Activated naive CD4-positive, alpha-beta T cell treated with anti-CD3 and anti-CD28 coated beads, Interleukin-2, amount 50 U/mL, for 72 hours (primary cell): ENCODE measurements around the gene KLHL6. TPM values are rescaled to one million over a fixed set of nuclear protein-coding genes. Genes with fewer than 3 reads are reported as not detected.
"Not testable (repeated sequence)": the region's sequence is repeated elsewhere in the genome, so short reads cannot be mapped to it uniquely, and the experiment has no call there.

Source experiments
- ATAC-seq, 2 donors: fragments of 150-1000 bp; cut with Tn5 transposase; 2 replicates each; pipeline ENCODE4 v1.10.0; 2021; ENCODE audit warnings: mild to moderate bottlenecking in 2 of 2, moderate library complexity in 2 of 2
- DNase-seq, 2 donors: peaks; one replicate each; pipeline ENCODE4 v3.0.0; 2021 to 2022; ENCODE audit warnings: low spot score in 2 of 2
- H3K27ac Mint-ChIP-seq, 2 donors: one replicate each; pipeline ENCODE4 v1.8.0; 2022; ENCODE audit warnings: mild to moderate bottlenecking in 2 of 2, mixed read lengths in 2 of 2
- H3K36me3 Mint-ChIP-seq, 2 donors: one replicate each; pipeline ENCODE4 v1.8.0; 2022; ENCODE audit warnings: mixed read lengths in 2 of 2
- H3K9me3 Mint-ChIP-seq, 2 donors: one replicate each; pipeline ENCODE4 v1.8.0; 2022; ENCODE audit warnings: mixed read lengths in 2 of 2
- total RNA-seq, 2 donors: library from RNA; stranded (reverse); gene quantifications; one replicate each; pipeline ENCODE4 v1.2.3, GENCODE V29; 2022

The KLHL6 gene
- total RNA-seq, 2 donors from 2014 or later: 47.0 to 72.9 TPM

DNA sequence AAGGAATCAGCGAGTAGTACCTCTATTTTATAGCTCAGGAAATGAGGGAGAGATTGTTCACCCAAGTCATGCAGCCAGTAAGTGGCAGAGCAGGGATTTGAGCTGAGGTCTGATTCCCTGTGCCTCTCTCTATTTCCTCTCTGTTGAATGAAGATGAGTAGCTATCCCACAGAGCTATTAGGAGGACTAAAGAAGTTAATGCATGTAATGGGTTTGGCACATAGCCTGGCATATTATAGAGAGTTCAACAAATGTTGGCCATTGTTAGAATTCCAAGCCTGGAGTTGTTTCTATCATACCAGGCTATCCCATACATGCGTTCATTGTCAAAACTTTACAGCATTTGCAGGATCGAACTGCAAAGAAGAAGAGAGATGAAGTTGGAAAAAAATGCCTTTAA, 21.8 kb upstream of the KLHL6 start:
- Mint-ChIP-seq H3K36me3 (no peaks in the 10 kb centered on the region), H3K9me3 (no peaks in the 10 kb centered on the region), H3K27ac (no peak overlapping the region)
- DNase-seq (no peak), ATAC-seq (no peak)

DNA sequence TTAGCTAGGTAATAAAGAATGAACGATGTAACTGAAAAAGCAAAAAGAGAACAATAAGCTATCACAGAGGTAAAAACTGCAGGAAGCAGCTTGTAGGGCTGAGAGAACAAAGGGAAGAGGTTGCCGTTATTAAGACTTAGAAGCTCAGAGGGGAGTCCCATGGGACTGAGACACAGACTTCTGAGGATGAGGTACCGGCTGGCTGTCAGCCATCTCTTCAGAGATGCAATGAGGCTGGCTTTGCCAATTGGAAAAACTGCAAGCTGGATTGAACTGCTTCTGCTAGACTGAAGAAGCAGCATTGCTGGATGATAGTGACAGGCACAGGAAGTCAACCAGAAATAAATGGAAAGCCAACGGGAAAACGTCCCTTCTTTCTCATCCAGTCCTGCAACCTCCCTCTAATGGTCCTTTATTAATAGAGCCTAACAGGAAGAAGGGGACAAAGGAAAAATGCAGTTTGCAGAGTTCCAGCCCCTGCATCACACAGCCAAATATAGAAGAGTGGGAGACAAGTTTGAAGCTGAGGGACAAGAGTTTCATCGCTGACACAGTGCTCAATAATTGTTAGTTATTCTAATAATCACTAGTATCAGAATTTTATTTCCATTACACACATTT, 21.1 kb upstream of the KLHL6 start:
- no peak for DNase-seq
- ATAC-seq: no peak
- no peaks in the 10 kb centered on the region for H3K9me3 Mint-ChIP-seq
- no peak overlapping the region for H3K27ac Mint-ChIP-seq
- H3K36me3 Mint-ChIP-seq: no peaks in the 10 kb centered on the region

GRCh38 chr3:183572935-183573334, 17.4 kb upstream of the KLHL6 start:
- no peaks in the 10 kb centered on the region for H3K36me3 Mint-ChIP-seq
- H3K27ac Mint-ChIP-seq: no peak overlapping the region
- H3K9me3 Mint-ChIP-seq: no peaks in the 10 kb centered on the region
- DNase-seq (no peak), ATAC-seq (no peak)

DNA sequence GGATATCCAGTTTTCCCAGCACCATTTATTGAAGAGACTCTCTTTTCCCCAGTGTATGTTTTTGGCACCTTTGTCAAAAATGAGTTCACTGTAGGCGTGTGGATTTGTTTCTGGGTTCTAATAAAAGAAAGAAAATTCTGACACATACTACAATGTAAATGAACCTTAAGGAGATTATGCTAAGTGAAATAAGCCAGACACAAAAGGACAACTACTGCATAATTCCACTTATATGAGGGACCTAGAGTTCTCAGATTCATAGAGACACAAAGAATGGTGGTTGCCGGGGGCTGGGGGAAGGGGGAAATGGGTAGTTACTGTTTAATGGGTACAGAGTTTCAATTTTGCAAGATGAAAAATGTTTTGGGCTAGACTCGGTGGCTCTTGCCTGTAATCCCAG, 14.7 kb upstream of the KLHL6 start:
- ATAC-seq, H3K36me3 Mint-ChIP-seq, H3K27ac Mint-ChIP-seq, H3K9me3 Mint-ChIP-seq, DNase-seq: not testable (repeated sequence)

- Mint-ChIP-seq H3K36me3 (no peaks in the 10 kb centered on the region), H3K27ac (no peak overlapping the region)
Measured at GRCh38 chr3:183566880-183567279, 11.4 kb upstream of the KLHL6 start.

DNA sequence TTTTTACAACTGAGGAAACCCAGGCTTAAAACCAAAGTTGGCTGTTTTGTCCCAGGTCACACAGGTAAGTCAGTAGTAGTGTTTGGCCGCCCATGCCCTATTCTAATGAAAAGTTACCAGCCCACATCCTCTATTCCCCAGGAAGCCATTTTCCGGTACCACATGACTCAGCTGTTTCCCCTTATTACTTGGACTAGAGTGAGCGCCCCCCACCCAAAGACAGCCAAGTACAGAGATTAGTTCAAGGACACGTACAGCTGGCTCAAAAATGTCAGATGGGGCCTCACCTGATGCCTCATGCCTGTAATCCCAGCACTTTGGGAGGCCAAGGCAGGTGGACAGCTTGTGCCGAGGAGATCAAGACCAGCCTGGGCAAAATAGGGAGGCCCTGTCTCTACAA, 8.5 kb upstream of the KLHL6 start:
- peaks cover 0 to 4% of the 10 kb centered on the region in 2 donors for H3K9me3 Mint-ChIP-seq
- peak overlapping the region; percentile 45 to 68 for H3K27ac Mint-ChIP-seq
- ATAC-seq (no peak), DNase-seq (no peak)
- no peaks in the 10 kb centered on the region for H3K36me3 Mint-ChIP-seq

More at GRCh38 chr3:183566880-183567279, 11.4 kb upstream of the KLHL6 start:
- no peak for ATAC-seq
- no peak for DNase-seq
- H3K9me3 Mint-ChIP-seq: peaks cover 0 to 4% of the 10 kb centered on the region in 2 donors

- Mint-ChIP-seq H3K27ac (no peak overlapping the region), H3K36me3 (no peaks in the 10 kb centered on the region), H3K9me3 (peaks cover 0 to 4% of the 10 kb centered on the region in 2 donors)
- no peak for ATAC-seq
- DNase-seq: no peak
Measured at GRCh38 chr3:183563536-183563874, 8.0 kb upstream of the KLHL6 start.

- ATAC-seq (no peak), DNase-seq (no peak)
- Mint-ChIP-seq H3K9me3 (no peaks in the 10 kb centered on the region), H3K27ac (peak overlapping the region in 1 of 2 donors; percentile 36), H3K36me3 (peaks cover under 1 to 1% of the 10 kb centered on the region in 2 donors)
Measured at GRCh38 chr3:183560607-183561006, 5.1 kb upstream of the KLHL6 start.

DNA sequence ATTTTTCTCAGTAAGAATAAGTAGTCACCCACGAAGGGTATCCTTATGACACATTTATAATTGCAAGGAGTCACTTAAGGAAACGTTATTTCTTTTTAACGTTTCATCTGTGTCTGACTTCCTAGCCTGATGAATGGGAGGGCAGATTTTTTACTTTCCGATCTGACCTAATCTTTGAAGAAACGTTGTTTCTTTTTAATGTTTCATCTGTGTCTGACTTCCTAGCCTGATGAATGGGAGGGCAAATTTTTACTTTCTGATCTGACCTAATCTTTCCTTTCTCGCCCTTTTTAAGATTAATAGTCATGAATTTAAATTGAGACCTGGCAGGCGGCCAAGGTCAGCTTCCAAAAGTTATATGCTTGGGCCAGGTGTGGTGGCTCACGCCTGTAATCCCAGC, 3.0 kb upstream of the KLHL6 start:
- peaks cover 20% of the 10 kb centered on the region in 2 donors for H3K36me3 Mint-ChIP-seq
- no peaks in the 10 kb centered on the region for H3K9me3 Mint-ChIP-seq
- H3K27ac Mint-ChIP-seq: no peak overlapping the region
- DNase-seq: no peak
- ATAC-seq: no peak

DNA sequence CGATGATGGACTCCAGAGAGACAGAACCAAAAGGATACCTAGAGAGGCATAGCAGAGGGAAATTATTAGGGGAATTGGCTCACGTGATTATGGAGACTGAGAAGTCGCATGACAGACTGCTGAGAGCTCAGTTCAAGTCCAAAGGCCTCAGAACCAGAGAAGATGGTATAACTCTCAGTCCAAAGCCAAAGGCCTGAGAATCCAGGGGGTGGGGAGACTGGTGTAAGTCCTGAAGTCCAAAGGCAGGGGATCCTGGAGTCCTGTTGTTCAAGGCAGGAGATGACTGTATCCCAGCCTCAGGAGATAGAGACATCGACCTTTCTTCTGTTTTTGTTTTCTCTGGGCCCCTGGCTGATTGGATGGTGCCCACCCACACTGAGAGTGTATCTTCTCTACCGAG, 1.2 kb upstream of the KLHL6 start:
- H3K27ac Mint-ChIP-seq: peak overlapping the region; percentile 51 to 99
- no peaks in the 10 kb centered on the region for H3K9me3 Mint-ChIP-seq
- no peak for ATAC-seq
- no peak for DNase-seq
- H3K36me3 Mint-ChIP-seq: peaks cover 29 to 30% of the 10 kb centered on the region in 2 donors

DNA sequence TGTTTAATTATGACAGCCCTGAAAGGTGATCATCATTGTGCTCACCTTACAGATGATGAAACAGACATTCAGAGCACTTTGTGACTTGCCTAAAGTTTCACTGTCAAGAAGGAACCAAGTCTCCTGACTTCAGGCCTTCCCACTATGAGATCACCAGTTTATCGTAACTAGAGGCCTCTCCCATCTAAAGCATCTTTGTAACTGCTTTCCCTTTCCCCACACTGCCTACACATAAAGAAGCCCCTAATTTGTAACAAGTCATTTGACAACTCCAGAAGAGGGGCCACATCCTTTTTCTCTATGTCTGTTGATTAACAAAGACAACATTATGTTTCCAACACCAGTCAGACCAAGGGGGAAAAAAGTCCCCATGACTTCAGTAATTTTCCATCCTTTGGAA, 1.1 kb downstream of the KLHL6 start:
- peak in 1 of 2 donors; percentile 35 for DNase-seq
- peaks cover 37 to 47% of the 10 kb centered on the region in 2 donors for H3K36me3 Mint-ChIP-seq
- H3K27ac Mint-ChIP-seq: peak overlapping the region; percentile 99 to 100
- peak; percentile 66 to 72 for ATAC-seq
- H3K9me3 Mint-ChIP-seq: no peaks in the 10 kb centered on the region

DNA sequence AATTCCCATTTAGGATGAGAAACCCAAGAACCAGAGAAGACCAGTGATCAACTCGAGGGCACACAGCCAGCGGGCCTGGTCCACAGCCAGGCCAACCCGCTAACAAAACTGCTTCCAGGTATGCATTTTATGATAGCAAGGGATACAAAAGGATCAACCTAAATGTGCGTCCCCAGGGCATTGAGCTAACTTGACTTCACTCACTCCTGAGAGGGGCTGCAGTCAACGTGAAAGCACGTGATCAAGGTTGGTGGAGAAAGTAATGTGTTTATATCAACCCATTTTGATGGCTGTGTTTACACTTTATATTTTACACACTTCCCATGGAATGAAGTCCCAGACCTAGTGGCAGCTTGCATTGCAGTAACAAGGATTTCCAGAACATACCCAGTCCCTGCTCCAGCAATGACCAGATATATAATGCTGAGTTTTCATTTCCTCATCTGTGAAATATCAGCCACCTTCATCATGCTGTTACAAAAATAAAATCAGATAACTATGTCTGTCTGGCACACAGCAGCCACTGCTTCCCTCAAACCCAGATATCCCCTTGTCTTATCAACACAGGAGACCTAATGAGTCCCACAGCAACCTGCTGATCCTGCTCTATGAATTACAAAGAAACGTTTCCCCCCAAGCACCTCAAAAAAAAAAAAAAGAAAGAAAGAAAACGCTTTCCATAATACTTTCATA, 2.0 kb downstream of the KLHL6 start:
- DNase-seq (no peak), ATAC-seq (no peak)
- no peaks in the 10 kb centered on the region for H3K9me3 Mint-ChIP-seq

DNA sequence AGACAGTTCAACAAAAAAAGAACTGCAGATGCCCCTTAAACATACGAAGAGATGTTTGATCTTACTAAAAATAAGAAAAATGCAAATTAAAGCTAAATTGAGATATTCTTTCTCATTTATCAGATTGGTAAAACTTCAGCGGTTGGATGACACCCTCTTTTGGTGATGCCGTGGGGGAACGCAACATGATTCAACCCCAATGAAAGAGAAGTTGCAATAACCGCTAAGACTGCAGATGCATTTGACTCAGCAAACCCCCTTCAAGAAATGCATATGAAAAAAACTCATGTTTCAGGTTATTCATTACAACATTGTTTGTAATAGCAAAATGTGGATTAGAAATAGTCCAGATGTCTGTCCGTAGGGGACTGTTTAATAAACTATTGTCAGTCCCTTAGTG, 3.6 kb downstream of the KLHL6 start:
- no peaks in the 10 kb centered on the region for H3K9me3 Mint-ChIP-seq
- no peak for DNase-seq
- H3K36me3 Mint-ChIP-seq: peaks cover 37 to 47% of the 10 kb centered on the region in 2 donors
- H3K27ac Mint-ChIP-seq: peak overlapping the region; percentile 16 to 99
- peak in 1 of 2 donors; percentile 10 for ATAC-seq

More for the DNA sequence above, 2.0 kb downstream of the KLHL6 start:
- Mint-ChIP-seq H3K36me3 (peaks cover 37 to 47% of the 10 kb centered on the region in 2 donors), H3K27ac (peak overlapping the region; percentile 99 to 100)

- Mint-ChIP-seq H3K9me3 (no peaks in the 10 kb centered on the region), H3K27ac (no peak overlapping the region), H3K36me3 (peaks cover 23 to 41% of the 10 kb centered on the region in 2 donors)
- DNase-seq (no peak), ATAC-seq (no peak)
Measured at GRCh38 chr3:183548262-183548769, 7.2 kb downstream of the KLHL6 start.

DNA sequence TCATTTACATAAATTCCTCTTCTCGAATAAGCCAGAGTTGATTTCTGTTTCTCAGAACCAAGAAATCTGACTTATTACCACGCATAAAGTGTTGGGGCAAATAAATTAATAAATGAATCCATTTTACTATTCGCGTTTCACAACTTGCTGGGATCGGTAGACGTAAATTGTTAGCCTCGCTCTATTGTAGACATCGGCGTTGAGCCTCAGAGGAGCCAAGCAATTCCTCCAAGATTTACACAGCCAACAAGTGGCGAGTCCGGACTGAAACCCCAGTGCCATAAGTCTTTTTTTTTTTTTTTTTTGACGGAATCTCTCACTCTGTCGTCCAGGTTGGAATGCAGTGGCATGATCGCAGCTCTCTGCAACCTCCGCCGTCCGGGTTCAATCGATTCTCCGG, 8.9 kb downstream of the KLHL6 start:
- H3K27ac Mint-ChIP-seq: peak overlapping the region in 1 of 2 donors; percentile 86
- H3K36me3 Mint-ChIP-seq: peaks cover 16 to 41% of the 10 kb centered on the region in 2 donors
- H3K9me3 Mint-ChIP-seq: no peaks in the 10 kb centered on the region
- no peak for DNase-seq
- no peak for ATAC-seq

DNA sequence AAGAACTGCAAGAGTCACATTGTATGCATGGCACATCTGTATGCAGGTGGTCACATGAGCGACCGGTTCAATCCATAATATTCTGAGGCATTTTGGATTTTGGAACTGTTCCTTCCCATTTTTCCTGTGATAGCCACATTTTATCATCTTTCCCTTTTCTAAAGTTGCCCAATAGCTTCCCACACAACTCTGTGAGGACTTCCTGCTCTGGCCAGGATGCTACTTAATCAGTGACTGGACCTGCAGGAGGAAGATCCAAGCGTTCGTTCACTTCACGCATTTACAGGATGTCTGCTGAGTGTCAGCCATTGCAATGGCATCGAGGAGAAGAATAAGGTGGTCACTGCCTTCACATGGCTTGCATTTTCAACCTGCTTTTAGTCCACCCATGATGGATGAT, 9.8 kb downstream of the KLHL6 start:
- ATAC-seq: no peak
- Mint-ChIP-seq H3K36me3 (peaks cover 8 to 40% of the 10 kb centered on the region in 2 donors), H3K27ac (no peak overlapping the region), H3K9me3 (no peaks in the 10 kb centered on the region)
- DNase-seq: no peak

DNA sequence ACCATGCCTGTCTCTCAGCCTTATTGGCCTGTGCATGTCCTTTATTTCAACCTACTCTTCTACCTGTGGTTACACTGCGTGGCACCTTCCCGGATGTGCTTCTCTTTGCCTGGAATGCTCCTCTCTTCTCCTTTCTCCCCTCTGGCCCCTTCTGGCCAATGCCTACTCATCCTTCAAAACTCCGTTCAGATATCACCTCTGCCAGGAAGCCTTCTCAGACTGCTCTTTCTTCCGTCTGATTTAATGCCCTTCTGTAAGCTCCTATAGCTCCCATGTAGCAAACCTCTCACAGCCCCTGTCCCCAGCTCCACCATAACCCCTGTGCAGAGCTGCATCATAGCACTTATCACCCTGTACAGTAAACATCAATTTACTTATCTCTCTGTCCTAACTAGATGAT, 13.2 kb downstream of the KLHL6 start:
- DNase-seq (no peak), ATAC-seq (no peak)
- Mint-ChIP-seq H3K27ac (peak overlapping the region; percentile 32 to 65), H3K36me3 (peaks cover 8 to 42% of the 10 kb centered on the region in 2 donors), H3K9me3 (no peaks in the 10 kb centered on the region)

GRCh38 chr3:183541738-183542137, 13.8 kb downstream of the KLHL6 start:
- H3K36me3 Mint-ChIP-seq: peaks cover 8 to 41% of the 10 kb centered on the region in 2 donors
- no peaks in the 10 kb centered on the region for H3K9me3 Mint-ChIP-seq
- peak overlapping the region; percentile 32 to 75 for H3K27ac Mint-ChIP-seq
- no peak for DNase-seq
- ATAC-seq: peak; percentile 34 to 65
